GM12801 (cell line): ENCODE measurements around the gene CDH11.

Experiments
- CTCF ChIP-seq: IDR thresholded peaks from one replicate; pipeline ENCODE4 v1.5.1; 2011; ENCODE audit warnings: control low read depth; ENCODE audit not compliant: insufficient read length; ENCODE audit errors: extremely low read depth

The CDH11 gene

DNA sequence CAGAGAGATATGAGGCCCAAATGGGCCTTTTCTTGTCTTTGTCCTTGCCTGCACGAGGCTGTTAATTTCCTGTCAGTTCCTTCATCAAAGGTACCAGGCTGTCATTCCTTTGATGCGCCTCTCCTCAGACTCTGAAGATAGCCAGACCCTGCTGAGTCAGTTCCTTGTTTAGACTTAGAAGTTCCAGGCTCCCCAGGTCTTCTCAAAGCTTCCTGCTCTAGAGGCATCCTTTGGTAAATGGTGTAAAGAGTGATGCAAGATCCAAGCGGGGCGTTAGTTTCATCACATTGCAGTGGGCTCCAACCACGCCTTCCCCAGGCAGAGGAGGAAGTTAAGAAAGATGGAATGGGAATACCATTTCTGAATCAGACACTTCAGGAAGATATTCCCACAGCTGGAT lies 4.0 kb upstream of the CDH11 start:
- TF ChIP-seq CTCF = no peak

- TF ChIP-seq CTCF = no peak
Measured at GRCh38 chr16:65125322-65125721, 3.5 kb upstream of the CDH11 start.

DNA sequence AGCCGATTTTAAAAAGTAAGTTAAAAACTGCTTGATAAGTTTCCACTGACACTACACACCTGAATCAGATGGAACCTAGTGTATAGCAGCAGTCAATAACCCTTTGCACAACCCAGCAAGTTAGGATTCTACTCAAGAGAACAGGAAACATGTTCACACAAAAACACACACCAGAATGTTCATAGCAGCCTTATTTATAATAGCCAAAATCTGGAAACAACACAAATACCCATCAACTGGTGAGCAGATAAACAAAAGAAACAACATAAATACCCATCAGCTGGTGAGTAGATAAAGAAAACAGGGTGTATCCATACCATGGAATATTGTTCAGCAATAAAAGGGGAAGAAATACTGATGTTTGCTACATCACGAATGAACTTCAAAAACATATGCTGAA lies 2.7 kb upstream of the CDH11 start:
- no peak for TF ChIP-seq CTCF

DNA sequence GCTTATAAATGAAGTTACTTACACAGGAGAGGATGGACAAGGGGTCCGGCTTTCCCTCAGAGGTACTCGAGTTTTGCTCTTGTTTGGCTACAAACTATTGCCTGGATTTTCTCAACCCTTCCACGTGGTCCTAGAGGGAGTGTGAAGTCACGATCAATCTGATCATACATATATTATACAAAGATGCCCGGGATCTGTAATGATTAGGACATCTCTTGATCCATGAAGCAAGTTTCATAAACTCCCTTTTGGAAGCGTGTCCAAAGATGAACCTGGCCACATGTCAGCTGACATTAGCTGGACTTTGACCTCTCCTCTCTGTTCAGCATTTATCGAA lies 2.3 kb upstream of the CDH11 start:
- TF ChIP-seq CTCF = no peak

- TF ChIP-seq CTCF = no peak
Measured at GRCh38 chr16:65123396-65124211, 1.7 kb upstream of the CDH11 start.

GRCh38 chr16:65122724-65123395 lies 997 bp upstream of the CDH11 start:
- TF ChIP-seq CTCF = no peak

GRCh38 chr16:65120831-65121721 lies 787 bp downstream of the CDH11 start:
- no peak for TF ChIP-seq CTCF
